ENCODE measurements around the gene BTNL2.
"Not testable (repeated sequence)": the region's sequence is repeated elsewhere in the genome, so short reads cannot be mapped to it uniquely, and the experiment has no call there.

BTNL2 gene

GRCh38 chr6:32442243-32442667, 35.3 kb upstream of the BTNL2 start:
- no peak for TF ChIP-seq CTCF (conservative IDR thresholded peaks at IDR 0.05; ENCODE audit: low read depth, low read length)
- H3K4me3 ChIP-seq (ENCODE audit: low read length) = no peak overlapping the region
- DNase-seq (ENCODE audit: low read depth) = no peak

- DNase-seq (ENCODE audit: low read depth) = no peak
- TF ChIP-seq CTCF (conservative IDR thresholded peaks at IDR 0.05; ENCODE audit: low read depth, low read length) = no peak
Observed at GRCh38 chr6:32439602-32440214, 32.7 kb upstream of the BTNL2 start, which contains the start of gene HLA-DRA. TSS of gene HLA-DRA (plus strand) at chr6:32439887. CDS start at chr6:32439951, 64 bp downstream.

GRCh38 chr6:32439139-32439538, 32.2 kb upstream of the BTNL2 start:
- no peak for DNase-seq (ENCODE audit: low read depth)
- no peak for TF ChIP-seq CTCF (conservative IDR thresholded peaks at IDR 0.05; ENCODE audit: low read depth, low read length)
- H3K4me3 ChIP-seq (ENCODE audit: low read length) = no peak overlapping the region

More at GRCh38 chr6:32439602-32440214, 32.7 kb upstream of the BTNL2 start, which contains the start of gene HLA-DRA:
- no peak within 1 kb of the TSS for H3K4me3 ChIP-seq (ENCODE audit: low read length)

GRCh38 chr6:32436995-32437836, 30.2 kb upstream of the BTNL2 start:
- no peak for TF ChIP-seq CTCF (conservative IDR thresholded peaks at IDR 0.05; ENCODE audit: low read depth, low read length)
- no peak overlapping the region for H3K4me3 ChIP-seq (ENCODE audit: low read length)
- no peak for DNase-seq (ENCODE audit: low read depth)

- no peak for DNase-seq (ENCODE audit: low read depth)
- TF ChIP-seq CTCF (conservative IDR thresholded peaks at IDR 0.05; ENCODE audit: low read depth, low read length) = no peak
- H3K4me3 ChIP-seq (ENCODE audit: low read length) = no peak overlapping the region
Observed at GRCh38 chr6:32436186-32436585, 29.2 kb upstream of the BTNL2 start.

- not testable (repeated sequence) for H3K4me3 ChIP-seq (ENCODE audit: low read length); DNase-seq (ENCODE audit: low read depth)
Observed at GRCh38 chr6:32433950-32434349, 27.0 kb upstream of the BTNL2 start.

- no peak for DNase-seq (ENCODE audit: low read depth)
Observed at GRCh38 chr6:32432050-32432450, 25.1 kb upstream of the BTNL2 start.

More at GRCh38 chr6:32432050-32432450, 25.1 kb upstream of the BTNL2 start:
- no peak overlapping the region for H3K4me3 ChIP-seq (ENCODE audit: low read length)
- TF ChIP-seq CTCF (conservative IDR thresholded peaks at IDR 0.05; ENCODE audit: low read depth, low read length) = peak; percentile 40
